Brain microvascular endothelial cell (primary cell): ENCODE measurements around the gene CEL.

ENCODE experiments used
- DNase-seq: peaks from one replicate; pipeline ENCODE4 v3.0.0-alpha.2; 2020
- H3K27ac ChIP-seq: fragments of 250-450 bp; sonication (Bioruptor Pico); 2 replicates; pipeline ENCODE4 v1.5.1; 2020; ENCODE audit warnings: mild to moderate bottlenecking, moderate library complexity
- H3K27me3 ChIP-seq: fragments of 250-450 bp; sonication (Bioruptor Pico); replicated peaks from 2 replicates; pipeline ENCODE4 v1.5.1; 2020; ENCODE audit warnings: mild to moderate bottlenecking
- H3K36me3 ChIP-seq: fragments of 250-450 bp; sonication (Bioruptor Pico); replicated peaks from 2 replicates; pipeline ENCODE4 v1.5.1; 2020; ENCODE audit warnings: mild to moderate bottlenecking
- H3K4me3 ChIP-seq: 2 replicates; pipeline ENCODE4 v1.5.1; 2011; ENCODE audit warnings: low read depth, mild to moderate bottlenecking, control low read depth, low read length, moderate library complexity
- in situ Hi-C: cut with HindIII; loops from 2 replicates; pipeline ENCODE4 v1.10.0; 2017; ENCODE audit warnings: low sequenced_read_pairs, low pct_ligation_motif_present
- TF ChIP-seq, protein P1 (sequence below): IDR thresholded peaks from 2 replicates; pipeline ENCODE4 v1.5.1; 2011; ENCODE audit warnings: low read depth, mild to moderate bottlenecking, moderate library complexity, low read length, control low read depth, inconsistent platforms; ENCODE audit errors: missing control alignments

The CEL gene

GRCh38 chr9:133054194-133054890, 7.4 kb upstream of the CEL start:
- DNase-seq = no peak
- in situ Hi-C loops = no loop called here
- Histone ChIP-seq H3K4me3 (no peak overlapping the region), H3K27ac (no peak overlapping the region), H3K36me3 (peaks cover 42% of the 10 kb centered on the region), H3K27me3 (no peaks in the 10 kb centered on the region)
- TF ChIP-seq, protein P1, sequence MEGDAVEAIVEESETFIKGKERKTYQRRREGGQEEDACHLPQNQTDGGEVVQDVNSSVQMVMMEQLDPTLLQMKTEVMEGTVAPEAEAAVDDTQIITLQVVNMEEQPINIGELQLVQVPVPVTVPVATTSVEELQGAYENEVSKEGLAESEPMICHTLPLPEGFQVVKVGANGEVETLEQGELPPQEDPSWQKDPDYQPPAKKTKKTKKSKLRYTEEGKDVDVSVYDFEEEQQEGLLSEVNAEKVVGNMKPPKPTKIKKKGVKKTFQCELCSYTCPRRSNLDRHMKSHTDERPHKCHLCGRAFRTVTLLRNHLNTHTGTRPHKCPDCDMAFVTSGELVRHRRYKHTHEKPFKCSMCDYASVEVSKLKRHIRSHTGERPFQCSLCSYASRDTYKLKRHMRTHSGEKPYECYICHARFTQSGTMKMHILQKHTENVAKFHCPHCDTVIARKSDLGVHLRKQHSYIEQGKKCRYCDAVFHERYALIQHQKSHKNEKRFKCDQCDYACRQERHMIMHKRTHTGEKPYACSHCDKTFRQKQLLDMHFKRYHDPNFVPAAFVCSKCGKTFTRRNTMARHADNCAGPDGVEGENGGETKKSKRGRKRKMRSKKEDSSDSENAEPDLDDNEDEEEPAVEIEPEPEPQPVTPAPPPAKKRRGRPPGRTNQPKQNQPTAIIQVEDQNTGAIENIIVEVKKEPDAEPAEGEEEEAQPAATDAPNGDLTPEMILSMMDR = no peak

- TF ChIP-seq, protein P1 = no peak
- in situ Hi-C loops = no loop called here
- Histone ChIP-seq H3K27me3 (no peaks in the 10 kb centered on the region), H3K36me3 (peaks cover 42% of the 10 kb centered on the region), H3K27ac (no peak overlapping the region), H3K4me3 (no peak overlapping the region)
- DNase-seq = peak; percentile 67
These were observed 6.8 kb upstream of the CEL start for GRCh38 chr9:133054966-133055365.

DNA sequence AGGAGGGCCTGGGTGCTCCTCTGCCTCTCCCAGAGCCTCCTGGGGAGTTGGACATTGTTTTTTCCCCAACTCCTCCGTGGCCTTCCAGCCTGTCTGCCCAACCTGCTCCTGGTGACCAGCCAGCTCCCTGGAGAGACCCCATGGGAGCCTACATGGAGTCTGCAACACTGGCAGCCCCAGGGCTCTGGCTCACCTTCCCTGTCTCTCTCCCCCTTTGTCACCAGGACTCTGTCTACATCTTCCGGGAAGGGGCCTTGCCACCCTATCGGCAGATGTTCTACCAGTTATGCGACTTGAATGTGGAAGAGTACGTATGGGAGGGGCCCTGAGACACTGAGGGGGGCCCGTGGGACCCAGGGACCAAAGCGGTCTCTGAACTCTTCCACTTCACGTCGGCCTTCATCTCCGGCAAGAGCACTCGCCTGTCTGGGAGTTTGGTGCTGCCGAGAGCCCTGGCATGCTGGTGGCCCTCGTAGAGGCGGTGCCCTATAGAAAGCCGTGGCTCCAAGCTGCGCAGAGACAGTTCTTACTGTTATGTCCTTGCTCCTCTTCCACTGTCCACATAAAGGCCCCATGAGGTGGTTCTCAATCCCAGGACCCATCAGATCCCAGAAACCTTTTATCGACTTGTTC, 5.9 kb upstream of the CEL start:
- in situ Hi-C loops = no loop called here

DNA sequence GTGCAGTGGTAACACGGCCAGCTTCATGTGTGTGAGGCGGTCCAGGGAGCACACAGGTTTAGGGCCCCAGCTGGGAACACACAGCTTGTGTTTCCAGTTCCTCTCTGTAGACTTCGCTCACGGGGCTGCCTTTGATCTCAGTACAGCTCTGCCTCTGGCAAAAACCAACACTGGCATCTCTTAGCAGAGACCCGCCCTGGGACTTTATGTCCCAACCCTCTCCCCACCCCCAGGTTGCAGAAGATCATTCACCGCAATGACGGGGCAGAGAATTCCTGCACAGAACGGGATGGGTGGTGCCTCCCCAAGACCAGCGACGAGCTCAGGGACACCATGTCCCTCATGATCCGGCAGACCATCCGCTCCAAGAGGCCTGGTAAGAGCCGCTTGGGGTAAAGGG, 5.2 kb upstream of the CEL start:
- in situ Hi-C loops = no loop called here
- Histone ChIP-seq H3K36me3 (peaks cover 32% of the 10 kb centered on the region), H3K4me3 (no peak overlapping the region), H3K27me3 (no peaks in the 10 kb centered on the region), H3K27ac (no peak overlapping the region)
- TF ChIP-seq, protein P1 = no peak
- DNase-seq = no peak

More for the DNA sequence above, 5.9 kb upstream of the CEL start:
- H3K27ac ChIP-seq = no peak overlapping the region
- no peak overlapping the region for H3K4me3 ChIP-seq
- TF ChIP-seq, protein P1 = no peak
- no peak for DNase-seq
- H3K27me3 ChIP-seq = no peaks in the 10 kb centered on the region
- peaks cover 39% of the 10 kb centered on the region for H3K36me3 ChIP-seq

DNA sequence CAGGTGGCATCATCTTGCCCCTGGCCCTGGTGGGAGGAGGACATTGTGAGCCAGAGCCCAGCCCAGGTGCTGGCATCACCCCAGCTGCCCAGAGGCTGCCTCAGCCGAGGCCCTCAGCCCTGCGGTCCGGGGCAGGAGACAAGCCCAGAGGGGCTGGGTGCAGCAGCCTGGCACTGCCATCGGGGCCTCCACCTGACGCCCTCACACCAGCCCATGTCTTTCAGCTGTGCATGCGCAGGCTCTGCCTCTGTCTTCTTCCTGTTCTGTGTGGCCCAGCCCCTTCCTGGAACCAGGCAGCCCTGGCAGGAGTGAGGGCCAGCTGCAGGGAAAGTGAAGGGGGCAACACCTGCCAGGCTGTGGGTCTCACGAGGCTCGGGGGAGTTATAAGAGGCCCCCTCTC, 4.8 kb upstream of the CEL start:
- DNase-seq = no peak
- Histone ChIP-seq H3K4me3 (no peak overlapping the region), H3K36me3 (peaks cover 28% of the 10 kb centered on the region), H3K27me3 (no peaks in the 10 kb centered on the region), H3K27ac (no peak overlapping the region)
- in situ Hi-C loops = no loop called here
- TF ChIP-seq, protein P1 = no peak
